Middle frontal gyrus (tissue), 1 donor: ENCODE data around the gene MAP7D2.

ENCODE experiments used
- DNase-seq: peaks from one replicate; pipeline ENCODE4 v3.0.0-alpha.2; 2015; ENCODE audit warnings: low spot score; ENCODE audit errors: extremely low spot score

The MAP7D2 gene

DNA sequence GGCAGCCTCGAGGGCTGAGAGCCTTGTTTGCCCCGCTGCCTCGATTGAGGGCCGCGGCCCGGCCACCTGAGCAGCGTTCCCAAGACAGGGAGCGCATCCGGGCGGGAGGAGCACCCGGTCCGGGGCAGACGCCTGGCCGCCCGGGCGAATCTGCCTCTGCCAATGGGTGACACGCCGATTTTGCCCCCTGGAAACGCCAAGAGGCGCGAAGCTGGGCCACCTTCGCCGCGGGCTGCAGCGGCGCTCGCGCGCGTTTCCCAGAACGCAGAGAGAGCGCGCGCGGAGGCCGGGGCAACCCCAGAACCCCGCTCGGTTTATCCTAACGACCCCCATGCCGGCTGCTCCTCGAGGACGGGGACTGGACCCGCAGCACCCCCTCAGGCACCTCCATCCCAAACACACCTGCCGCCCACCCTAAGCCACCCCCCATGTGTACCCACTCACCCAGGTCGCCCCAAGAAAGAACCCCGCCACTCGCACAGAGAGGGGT lies 575 bp downstream of the MAP7D2 start:
- no peak for DNase-seq

- DNase-seq, result no peak
These were observed 4.5 kb downstream of the MAP7D2 start for GRCh38 chrX:20112022-20112774.

GRCh38 chrX:20111271-20111670 lies 5.4 kb downstream of the MAP7D2 start:
- no peak for DNase-seq

- no peak for DNase-seq
These were observed 14.6 kb downstream of the MAP7D2 start for GRCh38 chrX:20101934-20102581.

DNA sequence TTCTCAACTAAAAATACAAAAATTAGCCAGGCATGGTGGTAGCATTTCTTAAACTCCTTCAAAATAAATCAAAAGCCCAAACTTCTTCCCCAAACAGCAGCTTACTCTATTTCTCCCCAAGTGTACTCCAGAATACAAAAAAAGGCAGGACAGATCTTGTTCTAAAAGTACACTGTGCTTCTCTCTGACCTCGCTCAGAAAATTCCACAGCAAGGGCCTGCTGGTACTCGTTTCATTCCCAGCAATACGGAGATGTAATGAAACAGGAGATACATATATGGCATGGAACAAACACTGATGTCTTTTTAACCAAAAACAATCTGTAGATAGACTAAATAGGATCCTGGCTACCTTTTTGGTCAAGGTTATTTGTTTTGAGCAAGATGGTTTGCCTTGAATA lies 25.2 kb downstream of the MAP7D2 start:
- no peak for DNase-seq

DNA sequence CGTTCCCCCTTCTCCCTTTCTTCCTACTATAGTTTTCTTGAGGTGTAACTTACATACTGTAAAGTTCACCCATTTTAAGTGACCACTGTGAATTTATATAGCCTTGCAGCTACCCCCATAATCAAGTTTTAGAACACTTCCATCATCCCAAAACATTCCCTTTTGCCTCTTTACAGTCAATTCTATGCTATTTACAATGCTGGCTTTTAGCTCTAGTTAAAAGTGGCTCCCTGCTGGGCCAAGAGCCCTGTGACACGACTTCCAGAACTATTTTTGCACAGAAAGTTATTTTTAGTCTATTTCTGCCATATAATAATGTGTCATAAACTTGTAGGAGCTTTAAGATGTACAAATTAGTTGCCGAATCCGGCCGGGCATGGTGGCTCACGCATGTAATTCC lies 26.9 kb downstream of the MAP7D2 start:
- DNase-seq, result no peak

DNA sequence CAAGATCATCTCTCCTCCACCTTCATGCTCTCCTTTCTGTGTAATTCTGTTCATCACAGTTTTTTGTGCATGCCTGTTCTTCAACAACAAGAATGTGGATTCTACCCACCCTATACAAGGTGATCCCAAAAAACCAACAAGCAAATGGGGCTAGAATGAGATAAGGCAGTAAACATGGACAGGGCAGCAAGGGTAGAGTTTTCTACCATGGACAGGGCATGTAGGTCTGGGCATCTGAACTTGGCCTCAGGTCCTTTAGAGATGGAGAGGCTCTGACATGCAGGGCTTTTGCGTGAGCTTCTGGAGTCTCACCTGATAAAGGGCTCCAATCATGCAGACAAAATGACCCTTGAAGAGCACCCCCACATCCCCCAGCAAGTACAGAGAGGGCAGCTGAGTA lies 36.4 kb downstream of the MAP7D2 start:
- no peak for DNase-seq

DNA sequence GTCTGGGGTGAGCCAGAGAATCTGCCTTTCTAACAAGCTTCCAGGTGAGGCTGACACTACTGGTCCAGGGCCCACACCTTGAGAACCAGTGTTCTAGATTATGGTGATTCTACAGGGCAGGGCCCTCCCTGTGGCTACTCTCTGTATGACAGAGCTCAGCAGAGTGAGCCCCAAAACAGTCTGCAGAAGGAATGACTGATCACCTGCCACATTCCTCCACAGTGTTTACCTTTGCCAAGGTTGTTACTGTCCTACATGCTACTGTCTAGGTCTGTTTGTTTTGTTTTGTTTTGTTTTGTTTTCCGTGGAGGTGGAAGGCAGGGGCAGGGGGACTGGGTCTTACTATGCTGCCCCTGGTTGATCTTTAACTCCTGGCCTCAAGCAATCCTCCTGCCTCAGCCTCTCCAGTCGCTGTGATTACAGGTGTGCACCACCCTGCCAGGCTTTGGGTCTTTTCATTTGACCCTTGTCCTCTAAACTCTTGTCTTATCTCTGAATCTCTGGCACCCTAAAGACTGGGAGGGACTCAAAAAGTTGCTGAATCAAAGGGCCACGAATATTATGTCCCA lies 45.1 kb downstream of the MAP7D2 start:
- DNase-seq, result no peak

GRCh38 chrX:20067709-20068561 lies 48.8 kb downstream of the MAP7D2 start:
- no peak for DNase-seq

DNA sequence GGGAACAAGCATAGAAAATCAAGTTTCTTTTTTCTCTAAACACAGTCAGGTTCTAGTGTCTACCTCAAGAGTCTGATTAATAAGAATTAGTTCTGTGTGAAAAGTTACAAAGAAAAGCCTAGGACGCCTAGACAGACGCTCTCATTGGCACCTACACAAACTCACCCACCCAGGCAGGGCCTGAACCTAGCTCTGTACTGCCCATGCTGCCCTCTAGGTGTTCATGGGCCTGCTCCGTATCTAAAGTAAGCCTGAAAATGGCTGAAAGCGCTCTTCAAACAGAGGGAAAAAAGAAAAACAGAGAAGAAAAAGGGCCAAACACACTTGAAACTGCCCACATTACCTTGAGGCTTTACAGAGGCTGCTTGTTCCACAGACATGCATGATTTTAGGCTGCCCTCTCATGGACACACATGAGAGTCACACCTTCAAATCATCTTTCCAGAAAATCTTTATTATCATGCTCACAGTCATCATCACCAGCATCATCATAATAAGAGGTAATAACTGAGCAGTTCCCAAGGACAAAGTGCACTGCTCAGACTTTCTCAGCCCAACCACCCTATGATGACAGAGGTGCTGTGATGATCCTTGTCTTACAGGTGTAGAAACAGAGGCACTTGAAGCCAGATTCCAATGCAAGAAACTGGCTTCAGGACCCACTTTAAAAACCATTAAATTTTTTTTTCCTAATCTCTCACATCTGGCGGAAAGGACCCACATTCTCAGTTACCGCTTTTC lies 49.6 kb downstream of the MAP7D2 start:
- no peak for DNase-seq

DNA sequence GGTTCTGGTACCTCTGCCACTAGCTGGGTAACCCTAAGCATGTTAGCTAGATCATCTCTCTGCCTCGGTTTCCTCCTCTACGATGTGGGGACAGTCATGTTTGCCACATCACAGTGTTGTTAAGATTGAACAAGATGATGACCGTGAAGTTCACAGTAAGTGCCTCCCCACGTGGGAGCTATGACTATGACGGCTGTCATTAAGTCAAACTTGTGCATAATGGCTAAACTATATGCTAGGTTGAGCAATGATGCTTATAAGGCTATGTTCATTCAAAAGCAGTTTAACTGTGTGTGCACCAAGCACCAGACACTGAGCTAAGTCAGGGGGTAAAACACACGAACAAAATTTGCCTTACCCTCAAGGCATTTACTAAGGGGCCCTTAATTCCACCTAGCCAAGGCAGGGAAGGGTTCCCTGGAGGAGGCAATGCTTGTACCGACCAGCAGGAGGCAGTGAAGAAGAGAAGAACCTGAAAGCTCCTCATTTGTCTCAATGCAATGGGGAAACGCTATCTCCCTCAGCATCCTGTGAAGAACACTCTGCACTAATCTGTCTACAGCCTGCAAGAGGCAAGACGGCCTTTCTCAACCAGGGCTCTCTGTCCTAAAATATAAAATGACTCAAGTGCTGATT lies 52.9 kb downstream of the MAP7D2 start:
- no peak for DNase-seq

DNA sequence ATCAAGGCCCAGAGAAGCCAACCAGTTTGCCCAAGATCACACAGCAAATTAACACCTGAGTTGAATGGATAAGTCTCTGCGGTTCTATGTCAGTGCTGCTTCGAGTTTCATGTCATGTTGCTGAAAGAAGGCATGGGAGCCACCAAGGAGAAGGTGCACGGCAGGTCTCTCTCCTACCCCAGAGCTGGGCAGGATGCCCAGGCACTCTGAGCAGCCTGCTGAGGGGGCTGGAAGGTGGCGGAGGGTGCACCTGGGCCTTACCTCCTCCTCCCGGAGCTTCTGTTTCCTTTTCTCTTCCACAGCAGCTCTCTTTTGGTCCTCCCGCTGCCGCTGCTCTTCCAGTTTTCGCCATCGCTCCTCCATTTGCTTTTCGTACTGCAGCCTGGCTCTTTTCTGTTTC lies 53.6 kb downstream of the MAP7D2 start:
- DNase-seq, result no peak

- DNase-seq, result no peak
These were observed 54.9 kb downstream of the MAP7D2 start for GRCh38 chrX:20061855-20062254.

GRCh38 chrX:20060961-20061748 lies 55.6 kb downstream of the MAP7D2 start:
- no peak for DNase-seq

- DNase-seq, result no peak
These were observed 57.1 kb downstream of the MAP7D2 start for GRCh38 chrX:20059467-20060128.

- DNase-seq, result no peak
These were observed 59.2 kb downstream of the MAP7D2 start for GRCh38 chrX:20057479-20057878.

DNA sequence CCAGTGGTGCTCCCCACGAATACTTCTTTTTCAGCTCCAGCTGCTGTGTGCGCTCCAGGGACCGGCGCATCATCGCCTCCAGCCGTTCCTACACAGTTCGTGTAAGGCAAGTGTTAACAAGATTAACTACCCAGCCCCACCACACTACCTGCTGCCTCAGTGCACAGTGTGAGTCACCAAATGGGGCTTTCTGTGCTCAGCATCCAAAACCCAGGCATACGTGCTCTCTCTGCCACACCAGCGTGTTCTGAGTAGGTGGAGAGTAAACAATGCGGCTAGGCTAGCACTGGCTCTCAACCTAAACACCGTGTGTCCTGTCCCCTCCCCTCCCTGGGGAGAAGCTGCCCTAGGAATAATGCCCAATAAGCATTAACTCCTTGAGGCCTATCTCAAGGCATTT lies 60.0 kb downstream of the MAP7D2 start:
- no peak for DNase-seq

DNA sequence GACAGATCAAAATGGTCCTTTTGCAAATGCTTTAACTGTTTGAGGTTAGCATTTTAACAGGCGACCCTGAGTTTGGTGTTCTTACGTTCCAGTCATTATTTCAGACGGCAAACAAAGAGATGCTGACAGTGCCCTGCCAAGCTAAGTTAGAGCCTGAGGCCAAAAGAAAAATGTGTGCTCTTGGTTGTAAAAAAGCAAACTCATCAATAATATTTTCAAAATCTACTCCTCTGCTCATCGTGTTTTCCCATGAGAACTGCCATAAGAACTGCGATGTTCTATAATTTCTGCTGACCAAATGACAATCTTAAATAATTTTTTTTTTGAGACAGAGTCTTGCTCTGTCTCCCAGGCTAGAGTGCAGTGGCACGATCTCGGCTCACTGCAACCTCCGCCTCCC lies 63.2 kb downstream of the MAP7D2 start:
- DNase-seq, result no peak

DNA sequence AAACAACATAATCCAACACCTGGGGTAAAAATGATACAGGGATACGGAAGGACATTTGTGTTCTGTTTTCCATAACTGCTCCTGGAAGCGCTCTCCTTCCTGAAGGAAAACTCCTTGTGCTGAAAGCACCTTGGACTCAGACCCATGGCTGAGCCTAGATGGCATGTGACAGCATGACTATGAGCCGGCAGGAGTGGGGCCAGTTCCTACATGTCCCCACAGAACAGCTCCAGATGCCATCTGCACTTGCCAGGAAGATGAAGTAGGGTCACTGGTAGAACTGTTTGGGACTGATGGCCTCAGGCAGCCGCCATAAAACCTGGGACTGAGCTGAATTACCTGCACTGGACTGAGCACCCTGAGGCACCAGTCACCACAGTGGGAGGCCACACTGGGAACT lies 69.8 kb downstream of the MAP7D2 start:
- DNase-seq, result no peak
